B cell (primary cell): ENCODE measurements around the gene SLC30A9. TPM values are rescaled to one million over a fixed set of nuclear protein-coding genes. Genes with fewer than 3 reads are reported as not detected.

Experiments used
- ATAC-seq: fragments of 200-7000 bp; cut with Tn5 transposase; one replicate; pipeline ENCODE4 v1.10.0; 2021; ENCODE audit warnings: low read depth, mild to moderate bottlenecking, moderate number of reproducible peaks, moderate library complexity
- CTCF ChIA-PET: fragments of 350-600 bp; sonication (Branson Sonifier 250); formaldehyde crosslinking; loops from one replicate; lab custom pipeline; 2021; ENCODE audit warnings: antibody characterized with exemption, inconsistent platforms; lab: Charles Lee
- POLR2A ChIA-PET: fragments of 350-600 bp; sonication (Branson Sonifier 250); formaldehyde crosslinking; loops from one replicate; lab custom pipeline; 2021; ENCODE audit warnings: antibody characterized with exemption; lab: Charles Lee
- DNase-seq: peaks from one replicate; pipeline ENCODE4 v3.0.0; 2013
- H2AFZ ChIP-seq: 2 replicates; pipeline ENCODE4 v1.6.1; 2012; ENCODE audit warnings: mild to moderate bottlenecking, low read depth, low read length; ENCODE audit not compliant: insufficient read depth, poor library complexity, severe bottlenecking
- H3K27ac ChIP-seq, 2 donors: 1 replicate in 1 of 2; 2 replicates in 1 of 2; pipeline ENCODE4 v1.5.1; 2012 to 2013; ENCODE audit warnings: low read length in 2 of 2, mild to moderate bottlenecking in 2 of 2, moderate library complexity in 1 of 2
- H3K27me3 ChIP-seq, 4 experiments: fragments of 200-600 bp in 1 of 4; sonication (generic) in 1 of 4; replicated peaks in 1 of 4; 1 replicate in 2 of 4; 2 replicates in 2 of 4; pipeline versions ENCODE4 v1.6.1 to v1.7.0; 2013 to 2016; ENCODE audit warnings: low read length in 3 of 4, mild to moderate bottlenecking in 2 of 4, mixed read lengths in 1 of 4, moderate library complexity in 1 of 4; ENCODE audit not compliant: insufficient read depth in 4 of 4, control insufficient read depth in 3 of 4; ENCODE audit errors: control extremely low read depth in 1 of 4
- H3K36me3 ChIP-seq, 2 experiments: replicated peaks in 1 of 2; 1 replicate in 1 of 2; 2 replicates in 1 of 2; pipeline versions ENCODE4 v1.6.1 to v1.7.1; 2013; ENCODE audit warnings: low read length in 1 of 2; ENCODE audit not compliant: insufficient read depth in 2 of 2, control insufficient read depth in 1 of 2; ENCODE audit errors: control extremely low read depth in 1 of 2, extremely low read depth in 1 of 2
- H3K4me1 ChIP-seq, 2 donors: fragments of 200-600 bp in 1 of 2; sonication (generic) in 1 of 2; 1 replicate in 1 of 2; 2 replicates in 1 of 2; pipeline versions ENCODE4 v1.5.1 to v1.6.1; 2013 to 2017; ENCODE audit warnings: low read length in 2 of 2; ENCODE audit not compliant: control insufficient read depth in 2 of 2, insufficient read depth in 2 of 2
- H3K4me2 ChIP-seq: replicated peaks from 2 replicates; pipeline ENCODE3; 2012; ENCODE audit warnings: mild to moderate bottlenecking, low read depth, low read length; ENCODE audit not compliant: poor library complexity, severe bottlenecking
- H3K4me3 ChIP-seq, 5 experiments: fragments of 200-600 bp in 1 of 5; sonication (generic) in 1 of 5; 1 replicate in 3 of 5; 2 replicates in 2 of 5; pipeline versions ENCODE4 v1.5.1 to v1.7.0; 2011 to 2016; ENCODE audit warnings: low read length in 4 of 5, mild to moderate bottlenecking in 4 of 5, low read depth in 2 of 5, control low read depth in 1 of 5, moderate library complexity in 1 of 5; ENCODE audit not compliant: insufficient read depth in 1 of 5; ENCODE audit errors: control extremely low read depth in 1 of 5, extremely low read depth in 1 of 5
- H3K79me2 ChIP-seq: fragments of 200-600 bp; sonication (generic); one replicate; pipeline ENCODE4 v1.6.0; 2016; ENCODE audit warnings: low read length; ENCODE audit not compliant: control insufficient read depth, insufficient read depth
- H3K9ac ChIP-seq: fragments of 200-600 bp; sonication (generic); 2 replicates; pipeline ENCODE4 v1.6.1; 2017; ENCODE audit warnings: mild to moderate bottlenecking, low read length, moderate library complexity
- H3K9me3 ChIP-seq, 3 donors: one replicate each; pipeline versions ENCODE4 v1.6.1 to v1.7.1; 2013; ENCODE audit warnings: low read length in 2 of 3; ENCODE audit not compliant: control insufficient read depth in 2 of 3, insufficient read depth in 1 of 3; ENCODE audit errors: control extremely low read depth in 1 of 3
- H4K20me1 ChIP-seq: 2 replicates; pipeline ENCODE4 v1.6.0; 2012; ENCODE audit warnings: mild to moderate bottlenecking, low read length; ENCODE audit not compliant: insufficient read depth, control insufficient read depth, poor library complexity, severe bottlenecking
- H3K27ac Mint-ChIP-seq: one replicate; pipeline ENCODE4 v1.8.0; 2021; ENCODE audit warnings: mixed read lengths
- H3K27me3 Mint-ChIP-seq: one replicate; pipeline ENCODE4 v1.8.0; 2021; ENCODE audit warnings: mixed read lengths
- H3K4me1 Mint-ChIP-seq: one replicate; pipeline ENCODE4 v1.8.0; 2021; ENCODE audit warnings: mixed read lengths
- H3K4me3 Mint-ChIP-seq: one replicate; pipeline ENCODE4 v1.8.0; 2021; ENCODE audit warnings: mixed read lengths
- H3K9me3 Mint-ChIP-seq: one replicate; pipeline ENCODE4 v1.8.0; 2022; ENCODE audit warnings: mixed read lengths; ENCODE audit not compliant: insufficient read depth
- EZH2 ChIP-seq: IDR thresholded peaks from 2 replicates; pipeline ENCODE4 v1.6.1; 2012; ENCODE audit warnings: borderline replicate concordance, low read depth, mild to moderate bottlenecking, moderate library complexity, low read length; ENCODE audit not compliant: insufficient read depth, poor library complexity, severe bottlenecking
- WGBS: methylation state at CpG from one replicate; pipeline ENCODE4 v1.1.5; 2013; ENCODE audit warnings: missing lambda C conversion rate; ENCODE audit not compliant: insufficient coverage; 5-methylcytosine and 5-hydroxymethylcytosine counted together
- intact Hi-C: fragments of 100-400 bp; cut with micrococcal nuclease; formaldehyde crosslinking; loops from one replicate; pipeline ENCODE4 v1.10.0; 2022
- polyA plus RNA-seq: library from polyadenylated mRNA; depleted of rRNA; stranded (reverse); fragments of >200 nt; gene quantifications from 2 replicates; pipeline ENCODE4 v1.2.3, GENCODE V29; 2012
- total RNA-seq, 2 donors: library from RNA; stranded (reverse); fragments of 120-200 nt in 1 of 2; gene quantifications; 1 replicate in 1 of 2; 2 replicates in 1 of 2; pipeline versions ENCODE4 v1.2.3 to v1.2.4, GENCODE V29; 2013 to 2022
- TF ChIP-seq, protein P1 (sequence below): fragments of 200-600 bp; IDR thresholded peaks from one replicate; pipeline ENCODE4 v1.8.0; 2022; ENCODE audit warnings: antibody characterized with exemption, mild to moderate bottlenecking

Gene SLC30A9
- total and polyA plus RNA-seq, 2 donors (not counting 1 experiment from before 2014, with no cell fraction given) = 9.9 to 37.0 TPM

DNA sequence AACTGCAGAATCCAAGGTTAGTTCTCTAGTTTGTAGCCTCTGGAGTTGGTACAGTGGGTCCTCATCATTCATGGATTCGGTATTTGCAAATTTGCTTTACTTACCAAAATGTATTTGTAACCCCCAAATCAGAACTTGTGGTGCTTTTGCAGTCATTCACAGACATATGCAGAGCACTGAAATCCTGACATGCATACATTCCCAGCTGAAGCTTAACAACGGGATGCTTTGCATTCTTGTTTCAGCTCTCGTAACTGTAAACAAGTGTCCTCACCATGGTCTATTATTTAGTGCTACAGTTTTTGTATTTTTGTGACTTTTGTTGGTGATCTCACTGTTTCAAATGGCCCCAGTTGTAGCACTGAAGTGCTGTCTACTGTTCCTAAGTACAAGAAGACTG is 146.0 kb downstream of the SLC30A9 start:
- Histone ChIP-seq H3K79me2 (peaks cover 35% of the 10 kb centered on the region), H3K9me3 (no peaks in the 10 kb centered on the region), H3K36me3 (peaks cover 1 to 11% of the 10 kb centered on the region in 2 experiments), H3K9ac (no peak overlapping the region), H3K4me2 (no peak overlapping the region), H3K4me3 (no peak overlapping the region), H4K20me1 (peaks cover 16% of the 10 kb centered on the region), H3K4me1 (no peaks in the 10 kb centered on the region), H3K27me3 (no peaks in the 10 kb centered on the region), H3K27ac (no peak overlapping the region), H2AFZ (no peak overlapping the region)
- Mint-ChIP-seq H3K4me1 (peaks cover 3% of the 10 kb centered on the region), H3K27me3 (no peaks in the 10 kb centered on the region), H3K4me3 (no peak overlapping the region), H3K9me3 (no peaks in the 10 kb centered on the region), H3K27ac (no peak overlapping the region)
- POLR2A ChIA-PET = no interaction called here
- intact Hi-C loops = no loop called here
- DNase-seq (no peak), ATAC-seq (no peak)
- WGBS = 90% methylated on average over 2 of the region's 3 CpGs
- CTCF ChIA-PET = no interaction called here
- no peak for TF ChIP-seq EZH2
- TF ChIP-seq, protein P1, sequence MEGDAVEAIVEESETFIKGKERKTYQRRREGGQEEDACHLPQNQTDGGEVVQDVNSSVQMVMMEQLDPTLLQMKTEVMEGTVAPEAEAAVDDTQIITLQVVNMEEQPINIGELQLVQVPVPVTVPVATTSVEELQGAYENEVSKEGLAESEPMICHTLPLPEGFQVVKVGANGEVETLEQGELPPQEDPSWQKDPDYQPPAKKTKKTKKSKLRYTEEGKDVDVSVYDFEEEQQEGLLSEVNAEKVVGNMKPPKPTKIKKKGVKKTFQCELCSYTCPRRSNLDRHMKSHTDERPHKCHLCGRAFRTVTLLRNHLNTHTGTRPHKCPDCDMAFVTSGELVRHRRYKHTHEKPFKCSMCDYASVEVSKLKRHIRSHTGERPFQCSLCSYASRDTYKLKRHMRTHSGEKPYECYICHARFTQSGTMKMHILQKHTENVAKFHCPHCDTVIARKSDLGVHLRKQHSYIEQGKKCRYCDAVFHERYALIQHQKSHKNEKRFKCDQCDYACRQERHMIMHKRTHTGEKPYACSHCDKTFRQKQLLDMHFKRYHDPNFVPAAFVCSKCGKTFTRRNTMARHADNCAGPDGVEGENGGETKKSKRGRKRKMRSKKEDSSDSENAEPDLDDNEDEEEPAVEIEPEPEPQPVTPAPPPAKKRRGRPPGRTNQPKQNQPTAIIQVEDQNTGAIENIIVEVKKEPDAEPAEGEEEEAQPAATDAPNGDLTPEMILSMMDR = no peak

Other genes starting within 250 kb of the SLC30A9 start
- not detected in 2 replicates for gene PHOX2B, start 241.8 kb upstream of the SLC30A9 start, total RNA-seq
- gene PHOX2B, start 241.8 kb upstream of the SLC30A9 start, polyA plus RNA-seq = not detected in 2 replicates
- 36.9 and 39.2 TPM in 2 replicates for gene TMEM33, start 55.1 kb upstream of the SLC30A9 start, total RNA-seq
- gene TMEM33, start 55.1 kb upstream of the SLC30A9 start, polyA plus RNA-seq = 9.9 and 10.5 TPM in 2 replicates
- 0.19 and 0.20 TPM in 2 replicates for gene DCAF4L1, start 8.8 kb upstream of the SLC30A9 start, total RNA-seq
- gene DCAF4L1, start 8.8 kb upstream of the SLC30A9 start, polyA plus RNA-seq = 0.31 and 0.36 TPM in 2 replicates
- 18.6 and 20.4 TPM in 2 replicates for gene BEND4, start 162.1 kb downstream of the SLC30A9 start, total RNA-seq
- gene BEND4, start 162.1 kb downstream of the SLC30A9 start, polyA plus RNA-seq = 4.3 and 7.2 TPM in 2 replicates